Stimulated activated CD8-positive, alpha-beta memory T cell treated with anti-CD3 and anti-CD28 coated beads, Interleukin-12 subunit alpha, Interleukin-12 subunit beta, amount 100 ng/mL, for 1 hour (primary cell): ENCODE results near the gene CAPN1.

Experiments
- DNase-seq: peaks from one replicate; pipeline ENCODE4 v3.0.0-alpha.2; 2020; ENCODE audit warnings: low read depth

Gene CAPN1

GRCh38 chr11:65194564-65194963 is 12.8 kb downstream of the CAPN1 start:
- DNase-seq: no peak

GRCh38 chr11:65204143-65204542 is 22.4 kb downstream of the CAPN1 start:
- no peak for DNase-seq

- DNase-seq: no peak
Measured at GRCh38 chr11:65204646-65205601, 23.2 kb downstream of the CAPN1 start.

GRCh38 chr11:65205602-65205967 is 23.9 kb downstream of the CAPN1 start:
- no peak for DNase-seq

- no peak for DNase-seq
Measured at GRCh38 chr11:65206441-65206841, 24.7 kb downstream of the CAPN1 start.

GRCh38 chr11:65206901-65207300 is 25.2 kb downstream of the CAPN1 start:
- no peak for DNase-seq

GRCh38 chr11:65207918-65208784 is 26.4 kb downstream of the CAPN1 start:
- no peak for DNase-seq

GRCh38 chr11:65208785-65209710 is 27.3 kb downstream of the CAPN1 start:
- DNase-seq: no peak

GRCh38 chr11:65209711-65210360 is 28.1 kb downstream of the CAPN1 start:
- no peak for DNase-seq

- no peak for DNase-seq
Measured at GRCh38 chr11:65210361-65210731, 28.6 kb downstream of the CAPN1 start.

- DNase-seq: no peak
Measured at GRCh38 chr11:65210748-65211147, 29.0 kb downstream of the CAPN1 start.

GRCh38 chr11:65211293-65212105 is 29.8 kb downstream of the CAPN1 start:
- no peak for DNase-seq

GRCh38 chr11:65212226-65212801 is 30.6 kb downstream of the CAPN1 start:
- no peak for DNase-seq

- no peak for DNase-seq
Measured at GRCh38 chr11:65213322-65214211, 31.8 kb downstream of the CAPN1 start.

GRCh38 chr11:65214212-65214845 is 32.6 kb downstream of the CAPN1 start:
- DNase-seq: no peak

- DNase-seq: no peak
Measured at GRCh38 chr11:65215441-65216076, 33.8 kb downstream of the CAPN1 start.

GRCh38 chr11:65216830-65217229 is 35.1 kb downstream of the CAPN1 start:
- no peak for DNase-seq
